8988T (cell line): ENCODE measurements around the gene NDC1.
"Not testable (repeated sequence)": the region's sequence is repeated elsewhere in the genome, so short reads cannot be mapped to it uniquely, and the experiment has no call there.

ENCODE experiments used
- DNase-seq: peaks from one replicate; pipeline ENCODE4 v3.0.0; 2011

The NDC1 gene

GRCh38 chr1:53825306-53825705, 12.8 kb downstream of the NDC1 start:
- no peak for DNase-seq

GRCh38 chr1:53822931-53823330, 15.2 kb downstream of the NDC1 start:
- no peak for DNase-seq

GRCh38 chr1:53821380-53821779, 16.7 kb downstream of the NDC1 start:
- DNase-seq: no peak

GRCh38 chr1:53819387-53819786, 18.7 kb downstream of the NDC1 start:
- DNase-seq: no peak

GRCh38 chr1:53816584-53816983, 21.5 kb downstream of the NDC1 start:
- not testable (repeated sequence) for DNase-seq

GRCh38 chr1:53815484-53815883, 22.6 kb downstream of the NDC1 start:
- DNase-seq: not testable (repeated sequence)

GRCh38 chr1:53811414-53811851, 26.7 kb downstream of the NDC1 start:
- DNase-seq: no peak

- DNase-seq: no peak
Measured at GRCh38 chr1:53810497-53810896, 27.6 kb downstream of the NDC1 start.

- DNase-seq: no peak
Measured at GRCh38 chr1:53810007-53810406, 28.1 kb downstream of the NDC1 start.

GRCh38 chr1:53807916-53808315, 30.2 kb downstream of the NDC1 start:
- DNase-seq: no peak

GRCh38 chr1:53804791-53805505, 33.1 kb downstream of the NDC1 start:
- DNase-seq: no peak

- DNase-seq: no peak
Measured at GRCh38 chr1:53804181-53804580, 33.9 kb downstream of the NDC1 start.

GRCh38 chr1:53800621-53801020, 37.5 kb downstream of the NDC1 start:
- DNase-seq: no peak

GRCh38 chr1:53799141-53799540, 39.0 kb downstream of the NDC1 start:
- DNase-seq: no peak

GRCh38 chr1:53792806-53793205, 45.3 kb downstream of the NDC1 start:
- no peak for DNase-seq

GRCh38 chr1:53787655-53788054, 50.4 kb downstream of the NDC1 start:
- DNase-seq: no peak

- no peak for DNase-seq
Measured at GRCh38 chr1:53783056-53783455, 55.0 kb downstream of the NDC1 start.

- no peak for DNase-seq
Measured at GRCh38 chr1:53781654-53782053, 56.4 kb downstream of the NDC1 start.

- no peak for DNase-seq
Measured at GRCh38 chr1:53777272-53777671, 60.8 kb downstream of the NDC1 start.

GRCh38 chr1:53771648-53772047, 66.4 kb downstream of the NDC1 start:
- no peak for DNase-seq

GRCh38 chr1:53769780-53770179, 68.3 kb downstream of the NDC1 start:
- no peak for DNase-seq

- no peak for DNase-seq
Measured at GRCh38 chr1:53769184-53769583, 68.9 kb downstream of the NDC1 start.

GRCh38 chr1:53766831-53767405, 71.2 kb downstream of the NDC1 start:
- DNase-seq: no peak

- no peak for DNase-seq
Measured at GRCh38 chr1:53766194-53766742, 71.8 kb downstream of the NDC1 start.

- no peak for DNase-seq
Measured at GRCh38 chr1:53765657-53766056, 72.4 kb downstream of the NDC1 start.
